Mucosa of stomach (tissue), 1 donor: ENCODE data around the gene IGF2BP2.

Source experiments
- H3K27me3 ChIP-seq: one replicate; pipeline ENCODE4 v1.7.0; 2013; ENCODE audit warnings: mild to moderate bottlenecking, low read length; ENCODE audit not compliant: control insufficient read depth, insufficient read depth
- H3K36me3 ChIP-seq: one replicate; pipeline ENCODE4 v1.7.0; 2013; ENCODE audit warnings: low read length; ENCODE audit not compliant: control insufficient read depth, insufficient read depth
- H3K4me1 ChIP-seq: one replicate; pipeline ENCODE4 v1.7.0; 2013; ENCODE audit warnings: mild to moderate bottlenecking, low read length; ENCODE audit not compliant: control insufficient read depth, insufficient read depth
- H3K4me3 ChIP-seq: one replicate; pipeline ENCODE4 v1.7.0; 2013; ENCODE audit warnings: low read length
- H3K9ac ChIP-seq: one replicate; pipeline ENCODE4 v1.7.0; 2013; ENCODE audit warnings: mild to moderate bottlenecking, low read length, moderate library complexity
- H3K9me3 ChIP-seq: one replicate; pipeline ENCODE4 v1.7.0; 2013; ENCODE audit warnings: mild to moderate bottlenecking, low read length, moderate library complexity; ENCODE audit not compliant: control insufficient read depth
- donor health status: Pancreatic carcinoma.

Gene IGF2BP2

GRCh38 chr3:185767002-185767688 is 57.7 kb downstream of the IGF2BP2 start:
- no peaks in the 10 kb centered on the region for H3K36me3 ChIP-seq
- no peak overlapping the region for H3K9ac ChIP-seq
- peaks cover 26% of the 10 kb centered on the region for H3K4me1 ChIP-seq
- no peaks in the 10 kb centered on the region for H3K9me3 ChIP-seq
- H3K4me3 ChIP-seq, result no peak overlapping the region
- no peaks in the 10 kb centered on the region for H3K27me3 ChIP-seq

DNA sequence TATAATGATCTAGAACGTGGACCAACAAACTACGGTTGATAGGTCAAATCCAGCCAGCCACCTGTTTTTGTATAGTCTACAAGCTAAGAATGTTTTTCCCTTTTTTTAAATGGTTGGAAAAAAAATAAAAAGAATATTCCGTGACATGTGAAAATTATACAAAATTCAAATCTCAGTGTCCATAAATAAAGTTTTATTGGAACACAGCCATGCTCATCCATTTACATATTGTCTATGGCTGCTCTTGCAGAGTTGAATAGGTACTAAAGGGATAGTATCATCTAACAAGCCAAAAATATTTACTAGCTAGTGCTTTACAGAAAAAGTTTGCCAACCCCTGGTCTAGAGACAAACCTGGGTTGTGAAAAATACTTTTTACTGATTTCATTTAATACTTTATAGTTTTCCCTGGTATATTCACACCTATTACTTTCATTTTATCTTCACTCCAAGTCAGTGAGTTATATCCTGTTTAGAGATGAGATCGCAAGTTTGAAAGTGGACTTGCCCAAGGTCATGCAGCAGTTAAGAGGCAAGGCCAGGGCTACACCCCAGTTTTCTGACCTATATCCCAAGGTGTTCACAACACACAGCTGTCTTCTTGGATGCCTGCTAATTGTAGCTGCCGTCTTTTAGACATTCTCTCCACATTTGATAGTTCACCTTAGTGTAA is 58.4 kb downstream of the IGF2BP2 start:
- H3K4me1 ChIP-seq, result peaks cover 26% of the 10 kb centered on the region
- H3K9me3 ChIP-seq, result no peaks in the 10 kb centered on the region
- no peaks in the 10 kb centered on the region for H3K36me3 ChIP-seq
- no peak overlapping the region for H3K9ac ChIP-seq
- H3K4me3 ChIP-seq, result no peak overlapping the region
- H3K27me3 ChIP-seq, result no peaks in the 10 kb centered on the region

DNA sequence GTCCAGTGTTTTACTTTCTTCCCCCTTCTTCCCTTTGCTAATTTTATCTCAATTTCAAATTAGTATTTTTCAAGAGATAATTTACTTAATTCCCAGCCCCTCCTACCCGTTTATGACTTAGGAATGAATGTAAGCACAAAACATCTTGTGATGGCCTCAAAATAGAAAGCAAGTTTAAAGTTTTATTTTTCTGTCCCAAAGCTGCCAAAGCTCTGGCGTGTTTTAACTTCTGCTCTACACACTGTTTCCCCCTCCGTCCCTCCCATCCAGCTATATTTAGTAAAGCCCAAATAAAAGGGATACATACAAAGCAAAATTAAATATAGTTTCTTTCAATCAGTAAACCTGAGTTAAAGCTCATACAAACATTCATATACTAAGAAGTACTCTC is 59.9 kb downstream of the IGF2BP2 start:
- Histone ChIP-seq H3K27me3 (no peaks in the 10 kb centered on the region), H3K4me1 (peaks cover 40% of the 10 kb centered on the region), H3K4me3 (no peak overlapping the region), H3K9ac (peak overlapping the region; percentile 12), H3K36me3 (no peaks in the 10 kb centered on the region), H3K9me3 (no peaks in the 10 kb centered on the region)

GRCh38 chr3:185764163-185764979 is 60.5 kb downstream of the IGF2BP2 start:
- Histone ChIP-seq H3K4me1 (peaks cover 44% of the 10 kb centered on the region), H3K27me3 (no peaks in the 10 kb centered on the region), H3K9ac (peak overlapping the region; percentile 12), H3K4me3 (no peak overlapping the region), H3K36me3 (no peaks in the 10 kb centered on the region), H3K9me3 (no peaks in the 10 kb centered on the region)

DNA sequence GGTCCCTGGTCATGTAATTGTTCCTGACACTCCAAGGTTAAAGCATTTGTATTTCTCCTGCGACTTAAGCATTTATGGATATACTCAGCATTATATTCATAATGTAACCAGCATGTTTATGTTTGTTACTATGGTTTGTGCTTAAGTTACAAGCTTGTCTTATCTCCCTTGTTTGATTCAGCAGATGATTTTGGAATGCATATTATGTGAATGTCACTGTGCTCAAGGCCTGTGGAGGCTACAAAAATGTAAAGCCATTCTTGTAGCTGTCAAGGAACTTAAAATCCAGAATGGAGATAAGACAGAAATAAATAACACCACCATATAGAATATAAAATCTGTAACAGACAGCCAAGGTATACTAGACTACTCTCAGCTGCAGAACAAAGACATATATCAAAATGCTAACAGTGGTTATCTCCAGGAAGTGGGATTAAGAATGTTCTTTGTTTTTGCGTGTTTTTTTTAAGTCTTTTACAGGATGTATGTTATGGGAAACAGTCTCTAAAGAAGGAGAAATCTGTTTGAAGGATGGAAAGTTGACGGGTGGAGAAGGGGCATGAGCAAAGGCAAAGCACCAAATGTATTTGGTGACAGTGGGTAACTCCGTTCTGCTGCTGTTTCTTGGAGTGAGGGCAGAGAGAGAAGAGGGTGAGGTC is 61.4 kb downstream of the IGF2BP2 start:
- Histone ChIP-seq H3K4me1 (peaks cover 48% of the 10 kb centered on the region), H3K9me3 (no peaks in the 10 kb centered on the region), H3K9ac (no peak overlapping the region), H3K36me3 (no peaks in the 10 kb centered on the region), H3K27me3 (no peaks in the 10 kb centered on the region), H3K4me3 (no peak overlapping the region)

- no peaks in the 10 kb centered on the region for H3K27me3 ChIP-seq
- H3K4me1 ChIP-seq, result peaks cover 62% of the 10 kb centered on the region
- no peaks in the 10 kb centered on the region for H3K36me3 ChIP-seq
- no peaks in the 10 kb centered on the region for H3K9me3 ChIP-seq
- no peak overlapping the region for H3K4me3 ChIP-seq
- peak overlapping the region; percentile 57 for H3K9ac ChIP-seq
These were observed 64.3 kb downstream of the IGF2BP2 start for GRCh38 chr3:185760550-185760949.

GRCh38 chr3:185760088-185760487 is 64.8 kb downstream of the IGF2BP2 start:
- H3K9ac ChIP-seq, result peak overlapping the region; percentile 57
- H3K27me3 ChIP-seq, result no peaks in the 10 kb centered on the region
- no peaks in the 10 kb centered on the region for H3K36me3 ChIP-seq
- peaks cover 57% of the 10 kb centered on the region for H3K4me1 ChIP-seq
- H3K4me3 ChIP-seq, result no peak overlapping the region
- H3K9me3 ChIP-seq, result no peaks in the 10 kb centered on the region

DNA sequence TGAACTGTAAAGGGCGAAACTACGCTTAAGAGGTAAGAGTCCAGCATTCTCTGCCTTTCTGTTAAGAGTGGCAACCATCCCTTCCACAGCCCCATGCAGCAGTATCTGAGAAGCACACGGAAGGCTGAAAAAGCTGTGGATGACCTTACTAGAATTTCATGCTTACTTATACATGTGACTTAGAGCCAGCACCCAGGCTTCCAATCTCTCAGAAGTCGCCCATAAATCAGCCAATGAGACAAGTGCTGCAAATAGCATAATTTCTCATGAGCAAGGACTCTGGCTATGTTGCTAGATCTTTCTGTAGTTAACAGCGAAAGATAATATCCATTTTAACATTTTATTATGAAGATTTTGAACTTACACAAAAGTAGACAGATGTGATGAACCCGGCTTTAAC is 65.3 kb downstream of the IGF2BP2 start:
- Histone ChIP-seq H3K4me1 (peaks cover 51% of the 10 kb centered on the region), H3K36me3 (no peaks in the 10 kb centered on the region), H3K9me3 (no peaks in the 10 kb centered on the region), H3K9ac (peak overlapping the region; percentile 47), H3K4me3 (no peak overlapping the region), H3K27me3 (no peaks in the 10 kb centered on the region)

DNA sequence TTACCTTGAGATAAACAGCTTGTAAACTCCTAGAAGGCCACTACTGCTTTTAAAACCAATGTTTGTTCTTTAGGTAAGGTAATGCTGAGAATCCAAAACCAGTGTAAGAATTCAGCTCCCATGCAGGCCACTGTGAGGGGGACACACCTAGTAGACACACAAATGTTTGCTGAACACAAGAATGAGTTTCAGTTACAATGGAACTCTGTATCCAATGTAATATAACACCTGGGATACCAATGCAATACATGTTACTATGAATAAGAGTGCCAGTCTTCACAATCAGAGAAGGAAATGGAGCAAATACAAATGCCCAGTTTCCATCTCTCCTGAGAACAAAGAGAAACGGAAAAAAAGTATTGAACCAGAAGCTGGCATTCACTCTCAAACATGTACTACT is 65.9 kb downstream of the IGF2BP2 start:
- Histone ChIP-seq H3K27me3 (no peaks in the 10 kb centered on the region), H3K9me3 (no peaks in the 10 kb centered on the region), H3K36me3 (no peaks in the 10 kb centered on the region), H3K9ac (peak overlapping the region; percentile 61), H3K4me1 (peaks cover 47% of the 10 kb centered on the region), H3K4me3 (no peak overlapping the region)

DNA sequence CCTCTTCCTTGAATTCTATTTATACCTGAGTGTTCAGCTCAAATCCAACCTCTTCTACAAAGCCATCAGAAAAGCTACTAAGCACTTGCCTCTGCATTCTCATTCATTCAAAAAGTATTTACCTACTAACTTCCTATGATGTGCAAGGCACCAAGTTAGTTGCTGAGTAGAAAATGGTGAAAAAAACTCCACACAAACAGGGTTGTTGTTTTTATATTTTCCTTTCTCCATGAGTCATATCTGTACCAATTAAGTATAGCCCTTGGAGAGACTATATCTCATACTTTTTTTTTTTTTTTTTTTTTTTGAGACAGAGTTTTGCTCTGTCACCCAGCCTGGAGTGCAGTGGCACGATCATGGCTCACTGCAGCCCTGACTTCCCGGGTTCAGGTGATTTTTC is 67.7 kb downstream of the IGF2BP2 start:
- Histone ChIP-seq H3K9ac (no peak overlapping the region), H3K36me3 (no peaks in the 10 kb centered on the region), H3K9me3 (no peaks in the 10 kb centered on the region), H3K4me1 (peaks cover 41% of the 10 kb centered on the region), H3K4me3 (no peak overlapping the region), H3K27me3 (no peaks in the 10 kb centered on the region)

- no peaks in the 10 kb centered on the region for H3K36me3 ChIP-seq
- no peak overlapping the region for H3K4me3 ChIP-seq
- peaks cover 41% of the 10 kb centered on the region for H3K4me1 ChIP-seq
- no peak overlapping the region for H3K9ac ChIP-seq
- no peaks in the 10 kb centered on the region for H3K9me3 ChIP-seq
- no peaks in the 10 kb centered on the region for H3K27me3 ChIP-seq
These were observed 68.4 kb downstream of the IGF2BP2 start for GRCh38 chr3:185756477-185756876.

DNA sequence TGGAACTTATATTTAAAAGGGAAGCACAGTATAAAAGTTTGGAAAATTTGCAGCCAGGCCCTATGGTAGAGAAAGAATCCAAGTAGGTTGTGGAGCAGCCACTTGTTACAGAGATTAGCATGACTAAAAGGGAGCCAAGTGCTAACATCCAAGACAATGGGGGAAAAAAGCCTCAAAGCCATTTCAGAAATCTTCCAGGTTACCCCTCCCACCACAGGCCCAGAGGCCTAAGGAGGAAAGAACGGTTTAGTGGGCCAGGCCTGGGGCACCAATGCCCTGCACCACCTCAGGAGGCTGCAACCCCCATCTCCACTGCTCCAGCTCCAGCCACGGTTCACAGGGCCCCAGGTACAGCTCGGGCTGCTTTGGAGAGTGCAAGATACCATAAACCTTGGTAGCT is 69.9 kb downstream of the IGF2BP2 start:
- Histone ChIP-seq H3K9ac (no peak overlapping the region), H3K4me3 (no peak overlapping the region), H3K9me3 (no peaks in the 10 kb centered on the region), H3K4me1 (peaks cover 35% of the 10 kb centered on the region), H3K27me3 (no peaks in the 10 kb centered on the region), H3K36me3 (no peaks in the 10 kb centered on the region)
